ENCODE measurements around the gene ATF2. TPM values are rescaled to one million over a fixed set of nuclear protein-coding genes. Genes with fewer than 3 reads are reported as not detected.

The ATF2 gene
- total and polyA plus RNA-seq, 2 of the 8 experiments (the other 6 are each of a cell fraction or from before 2014, with no cell fraction given), result 31.2 to 46.5 TPM

DNA sequence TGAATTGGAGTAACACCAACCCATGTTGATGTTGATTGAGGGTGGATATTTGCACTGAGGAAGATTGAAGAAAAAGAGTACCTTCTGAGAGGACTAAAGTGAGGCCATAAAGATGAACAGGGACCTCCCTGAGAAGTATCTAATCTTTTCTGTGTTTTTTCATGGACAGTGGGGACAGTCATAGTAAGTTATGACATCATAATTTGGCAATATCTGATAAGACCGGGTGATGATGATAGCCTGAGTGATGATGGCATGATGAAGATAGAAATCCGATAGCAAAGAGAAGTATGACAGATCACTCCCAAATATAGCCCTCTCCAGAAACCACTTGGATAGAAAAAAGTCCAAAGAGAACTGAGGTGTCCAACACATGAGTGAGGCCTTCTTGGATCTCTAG is 15.7 kb upstream of the ATF2 start:
- Histone ChIP-seq H2BK120ac (replicated peaks; ENCODE audit: low read depth, low read length) (no peak overlapping the region), H2BK12ac (ENCODE audit: low read depth, low read length) (no peak overlapping the region), H3K36me3 (ENCODE audit: control insufficient read depth in 2 of 4, insufficient read depth in 4 of 4, low read length in 3 of 4) (peaks cover 3 to 15% (median 9%) of the 10 kb centered on the region in 4 experiments; a peak in 7 of 8 replicates), H3K18ac (ENCODE audit: extremely low read depth, low read length) (no peak overlapping the region), H3K4me1 (replicated peaks in 1 of 4; ENCODE audit: control insufficient read depth in 3 of 4, insufficient read depth in 4 of 4, low read length in 3 of 4) (no peaks in the 10 kb centered on the region; a peak in 1 of 7 replicates), H4K20me1 (replicated peaks in 1 of 2; ENCODE audit: control insufficient read depth in 1 of 2, insufficient read depth in 2 of 2, low read length in 2 of 2) (peaks cover 0 to 3% of the 10 kb centered on the region in 2 experiments), H4K91ac (replicated peaks; ENCODE audit: insufficient read length, low read length) (no peak overlapping the region), H3K79me1 (ENCODE audit: low read depth, low read length) (peaks cover 2% of the 10 kb centered on the region; the same call in 1 of the 2 replicates), H2BK20ac (ENCODE audit: low read length) (no peak overlapping the region), H3K27me3 (replicated peaks in 1 of 4; ENCODE audit: control insufficient read depth in 3 of 4, extremely low read depth in 1 of 4, insufficient read depth in 3 of 4, low read length in 3 of 4) (no peaks in the 10 kb centered on the region), H4K8ac (ENCODE audit: extremely low read depth, insufficient read depth, low read length) (no peak overlapping the region), H2BK5ac (ENCODE audit: low read depth, low read length) (no peak overlapping the region), H3K9ac (replicated peaks in 1 of 4; ENCODE audit: extremely low read depth in 1 of 4, low read depth in 3 of 4, low read length in 3 of 4) (no peak overlapping the region), H3K14ac (ENCODE audit: insufficient read length) (no peak overlapping the region), H3K4me3 (ENCODE audit: extremely low read depth in 1 of 4, insufficient read depth in 2 of 4, low read depth in 3 of 4, low read length in 4 of 4) (no peak overlapping the region), H3K4me2 (ENCODE audit: insufficient read depth in 1 of 2, low read depth in 2 of 2, low read length in 2 of 2) (no peak overlapping the region), H2AK5ac (ENCODE audit: low read depth, low read length) (no peak overlapping the region), H3K23me2 (ENCODE audit: low read depth, low read length) (no peaks in the 10 kb centered on the region), H2AFZ (ENCODE audit: low read length) (no peak overlapping the region), H4K5ac (ENCODE audit: insufficient read length, low read depth, low read length) (no peak overlapping the region), H3K4ac (replicated peaks; ENCODE audit: insufficient read length, low read depth, low read length) (no peak overlapping the region), H2BK15ac (ENCODE audit: low read length) (no peak overlapping the region), H3K79me2 (ENCODE audit: control insufficient read depth in 1 of 2, insufficient read depth in 2 of 2, low read length in 2 of 2) (peaks cover 0 to 21% of the 10 kb centered on the region in 2 experiments; a peak in 2 of 4 replicates), H3K56ac (replicated peaks; ENCODE audit: insufficient read length, low read depth, low read length) (no peak overlapping the region), H3K27ac (ENCODE audit: low read depth, low read length) (no peak overlapping the region), H3K9me3 (ENCODE audit: insufficient read depth in 2 of 2, low read depth in 1 of 2, low read length in 1 of 2) (no peaks in the 10 kb centered on the region), H3K23ac (ENCODE audit: insufficient read length) (no peak overlapping the region)
- WGBS, 2 experiments (ENCODE audit: extremely low coverage in 1 of 2, insufficient coverage in 1 of 2, insufficient read length in 1 of 2, insufficient replicate concordance in 2 of 2, low coverage in 1 of 2, low lambda C conversion rate in 2 of 2, missing lambda C conversion rate in 1 of 2), result 96% methylated on average over 2 of the region's 2 CpGs; no CpG with 5 or more reads in 1 of the 2 experiments
- CTCF ChIA-PET (ENCODE audit: partially characterized antibody), result interaction anchor here (1.0 to 1.6 kb wide), 2 partner anchors 9 to 72 kb away, joined by 3 to 5 read pairs; no protein-coding TSS in a partner anchor
- DNase-seq (ENCODE audit: low read depth in 1 of 2, low spot score in 2 of 2), result no peak
- POLR2A ChIA-PET (ENCODE audit: partially characterized antibody), result interaction anchor here (1.4 to 2.2 kb wide), 2 partner anchors 8 to 179 kb away, joined by 3 to 5 read pairs; partner anchors contain the start of gene CHN1
- TF ChIP-seq TCF12 (IDR thresholded peaks at IDR 0.05; ENCODE audit: low read depth, low read length) (no peak), NRF1 (IDR thresholded peaks at IDR 0.05; ENCODE audit: low read depth, low read length) (no peak), SP4 (IDR thresholded peaks at IDR 0.05; ENCODE audit: low read length) (no peak), RAD21 (IDR thresholded peaks at IDR 0.05 in 1 of 2, conservative IDR thresholded peaks at IDR 0.05 in 1 of 2; ENCODE audit: low read depth in 2 of 2, low read length in 2 of 2) (no peak), BCL11A (IDR thresholded peaks at IDR 0.05; ENCODE audit: low read depth in 2 of 2, low read length in 2 of 2) (no peak)
- TF ChIP-seq, protein P1, sequence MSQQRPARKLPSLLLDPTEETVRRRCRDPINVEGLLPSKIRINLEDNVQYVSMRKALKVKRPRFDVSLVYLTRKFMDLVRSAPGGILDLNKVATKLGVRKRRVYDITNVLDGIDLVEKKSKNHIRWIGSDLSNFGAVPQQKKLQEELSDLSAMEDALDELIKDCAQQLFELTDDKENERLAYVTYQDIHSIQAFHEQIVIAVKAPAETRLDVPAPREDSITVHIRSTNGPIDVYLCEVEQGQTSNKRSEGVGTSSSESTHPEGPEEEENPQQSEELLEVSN (IDR thresholded peaks at IDR 0.05), result no peak
- TF ChIP-seq, protein P2, sequence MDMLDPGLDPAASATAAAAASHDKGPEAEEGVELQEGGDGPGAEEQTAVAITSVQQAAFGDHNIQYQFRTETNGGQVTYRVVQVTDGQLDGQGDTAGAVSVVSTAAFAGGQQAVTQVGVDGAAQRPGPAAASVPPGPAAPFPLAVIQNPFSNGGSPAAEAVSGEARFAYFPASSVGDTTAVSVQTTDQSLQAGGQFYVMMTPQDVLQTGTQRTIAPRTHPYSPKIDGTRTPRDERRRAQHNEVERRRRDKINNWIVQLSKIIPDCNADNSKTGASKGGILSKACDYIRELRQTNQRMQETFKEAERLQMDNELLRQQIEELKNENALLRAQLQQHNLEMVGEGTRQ (IDR thresholded peaks at IDR 0.05; ENCODE audit: low read length), result no peak
- FAIRE-seq, result no peak
